GM19238 (cell line): ENCODE data around the gene MADCAM1.

Experiments used
- DNase-seq: peaks from one replicate; pipeline ENCODE4 v3.0.0; 2011; ENCODE audit warnings: low spot score; ENCODE audit not compliant: insufficient read length

The MADCAM1 gene

DNA sequence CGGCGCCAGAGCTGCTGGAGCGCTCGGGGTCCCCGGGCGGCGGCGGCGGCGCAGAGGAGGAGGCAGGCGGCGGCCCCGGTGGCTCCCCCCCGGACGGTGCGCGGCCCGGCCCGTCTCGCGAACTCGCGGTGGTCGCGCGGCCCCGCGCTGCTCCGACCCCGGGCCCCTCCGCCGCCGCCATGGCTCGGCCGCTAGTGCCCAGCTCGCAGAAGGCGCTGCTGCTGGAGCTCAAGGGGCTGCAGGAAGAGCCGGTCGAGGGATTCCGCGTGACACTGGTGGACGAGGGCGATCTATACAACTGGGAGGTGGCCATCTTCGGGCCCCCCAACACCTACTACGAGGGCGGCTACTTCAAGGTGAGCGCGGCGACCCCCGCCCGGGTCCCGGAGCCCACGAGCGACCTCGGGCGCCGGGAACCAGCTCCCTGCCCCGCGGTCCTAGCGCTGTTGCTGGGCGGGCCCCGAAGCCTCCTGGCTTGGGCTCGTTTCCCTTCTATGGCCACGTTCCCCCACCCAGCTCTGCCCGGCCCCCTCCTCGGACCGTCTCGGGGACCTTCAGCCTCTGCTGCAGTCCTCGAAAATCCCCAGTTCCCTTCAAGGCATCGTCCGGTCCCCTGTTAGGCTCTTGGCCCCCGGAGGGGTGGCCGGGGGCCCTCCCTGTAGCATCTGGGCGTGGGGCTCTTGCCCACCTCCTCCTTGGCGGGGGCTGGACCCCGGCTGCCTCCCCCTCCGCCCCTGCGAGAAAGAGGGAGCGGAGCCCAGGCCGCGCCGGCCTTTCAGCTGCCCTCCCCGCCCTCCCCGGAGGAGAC, 35.7 kb downstream of the MADCAM1 start, which contains the start of gene CDC34:
CDC34 (plus strand) TSS at position 8 of the 808 bp plus-strand sequence; CDS start at position 180, 172 bp downstream.
- DNase-seq = peak; percentile 65

DNA sequence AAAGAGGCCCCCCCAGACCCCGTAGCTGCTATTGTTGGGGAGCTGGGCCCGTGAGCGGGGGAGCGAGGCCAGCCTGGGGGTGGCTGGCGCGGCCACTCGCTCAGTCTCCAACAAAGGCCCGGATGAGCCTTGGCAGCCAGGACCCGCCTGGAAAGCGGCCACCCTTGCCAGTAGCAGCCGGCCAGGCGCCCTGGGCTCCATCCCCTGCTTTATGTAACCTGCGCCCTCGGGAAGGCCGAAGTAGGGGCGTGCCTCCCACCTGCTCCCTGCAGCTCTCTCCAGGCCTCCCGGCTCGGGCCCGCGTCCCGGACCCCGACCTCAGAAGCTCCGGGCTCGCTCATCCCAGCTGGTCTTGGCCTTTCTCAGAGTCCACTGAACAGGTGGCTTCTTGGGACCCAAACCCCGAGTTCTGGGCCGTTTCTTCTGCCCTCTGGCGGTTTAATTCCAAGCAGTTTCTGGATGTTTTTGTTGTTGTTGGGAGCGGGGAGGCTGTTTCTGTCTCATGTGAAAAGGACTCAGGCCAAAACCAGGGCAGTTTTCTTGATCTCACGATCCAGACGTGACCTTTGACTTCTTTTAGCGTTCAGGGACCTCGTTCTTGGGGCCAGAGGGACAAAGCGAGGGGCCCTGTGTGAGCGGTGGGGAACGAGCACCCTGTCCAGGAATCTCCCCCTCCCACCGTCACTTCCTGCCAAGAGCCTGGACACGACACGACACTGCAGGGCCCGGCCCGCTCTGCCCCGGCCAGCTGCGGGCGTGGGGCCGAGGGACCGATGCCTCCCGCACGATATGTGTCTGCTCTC, 36.5 kb downstream of the MADCAM1 start:
- peak; percentile 54 for DNase-seq

DNA sequence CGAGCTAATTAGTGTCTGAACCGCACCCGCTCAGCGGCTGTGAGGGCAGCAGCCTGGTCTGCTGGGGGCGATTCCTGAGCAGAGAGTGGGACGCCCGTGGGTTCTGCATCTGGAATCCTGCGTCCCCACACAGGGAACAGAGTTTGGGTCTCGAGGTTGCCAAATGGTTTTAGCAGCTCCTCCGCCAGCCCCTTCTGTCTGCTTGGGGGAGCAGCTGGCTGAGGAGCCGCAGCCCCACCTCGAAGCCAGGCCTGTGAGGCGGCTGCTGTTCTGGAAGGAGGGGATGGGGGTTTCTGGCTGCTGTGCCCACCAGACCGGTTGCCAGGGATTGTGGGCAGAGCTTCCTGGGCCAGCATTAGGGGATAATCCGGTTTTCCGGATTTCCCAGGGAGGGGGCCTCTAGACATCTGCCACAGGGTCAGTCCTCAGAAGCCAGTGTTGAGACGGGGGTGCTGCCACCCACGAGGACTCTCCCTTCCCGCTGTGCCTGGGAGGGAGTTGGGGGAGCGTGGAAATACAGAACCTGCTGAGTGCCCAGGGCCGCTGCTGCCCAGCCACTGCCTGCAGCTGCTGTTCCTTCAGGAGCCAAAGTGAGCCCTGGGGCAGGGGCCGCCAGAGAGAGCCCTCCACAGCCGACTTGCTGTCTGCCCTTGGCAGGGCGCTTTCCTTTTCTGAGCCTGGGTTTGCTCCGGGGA, 37.2 kb downstream of the MADCAM1 start:
- DNase-seq = no peak

DNA sequence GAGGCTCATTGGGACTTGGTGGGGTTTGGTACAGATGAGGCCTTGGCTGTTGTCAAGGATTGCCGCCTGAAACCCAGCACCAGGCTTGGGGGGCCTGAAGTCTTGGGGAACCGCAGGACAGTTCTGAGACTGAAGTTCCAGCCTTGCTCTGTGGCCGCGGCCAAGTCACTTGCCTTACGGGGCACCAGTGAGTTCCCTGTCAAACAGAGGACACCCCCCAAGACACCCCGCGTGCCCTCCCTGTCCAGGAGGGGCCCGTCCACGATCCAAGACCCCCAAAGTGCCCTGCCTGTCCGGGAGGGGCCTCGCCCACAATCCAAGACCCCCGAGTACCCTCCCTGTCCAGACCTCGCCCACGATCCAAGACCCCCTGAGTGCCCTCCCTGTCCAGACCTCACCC, 37.8 kb downstream of the MADCAM1 start:
- no peak for DNase-seq

DNA sequence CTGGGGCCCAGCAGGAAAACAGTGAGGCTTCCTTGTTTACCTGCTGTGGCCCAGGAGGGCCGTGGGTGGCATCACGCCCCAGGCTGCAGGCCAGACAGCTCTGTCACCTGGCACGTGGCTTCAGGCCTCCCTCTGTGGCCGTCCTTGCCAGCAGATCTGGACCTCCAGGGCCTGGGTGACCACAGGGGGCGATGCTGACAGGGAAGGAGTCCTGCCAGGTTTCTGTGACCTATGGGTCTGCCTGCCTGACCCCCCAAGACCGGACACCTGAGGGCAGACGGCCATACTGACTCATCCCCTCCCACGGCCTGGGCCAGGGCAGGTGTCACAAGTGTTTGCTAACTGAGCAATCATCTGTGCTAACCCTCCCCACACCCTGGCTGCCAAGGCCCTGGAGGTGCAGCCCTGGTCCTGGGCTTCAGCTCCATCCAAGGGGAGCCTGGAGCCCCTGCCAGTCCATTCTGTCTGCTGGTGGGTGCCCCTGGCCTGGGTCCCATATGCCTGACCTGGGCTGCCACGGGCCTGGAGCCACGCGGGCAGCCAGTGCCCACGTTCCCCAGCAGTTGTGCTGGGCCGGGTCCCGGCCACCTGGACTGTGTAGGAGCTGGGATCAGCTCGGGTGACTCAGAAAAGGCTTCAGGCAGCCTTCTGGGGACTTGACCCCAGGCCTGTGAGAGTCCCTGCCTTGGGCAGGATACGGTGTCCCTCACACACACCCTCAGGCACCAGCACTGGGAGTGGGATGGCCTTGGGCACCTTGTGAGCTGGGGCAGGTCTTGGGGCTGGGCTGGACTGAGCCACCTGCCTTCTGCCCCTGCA, 38.9 kb downstream of the MADCAM1 start:
- DNase-seq = no peak

DNA sequence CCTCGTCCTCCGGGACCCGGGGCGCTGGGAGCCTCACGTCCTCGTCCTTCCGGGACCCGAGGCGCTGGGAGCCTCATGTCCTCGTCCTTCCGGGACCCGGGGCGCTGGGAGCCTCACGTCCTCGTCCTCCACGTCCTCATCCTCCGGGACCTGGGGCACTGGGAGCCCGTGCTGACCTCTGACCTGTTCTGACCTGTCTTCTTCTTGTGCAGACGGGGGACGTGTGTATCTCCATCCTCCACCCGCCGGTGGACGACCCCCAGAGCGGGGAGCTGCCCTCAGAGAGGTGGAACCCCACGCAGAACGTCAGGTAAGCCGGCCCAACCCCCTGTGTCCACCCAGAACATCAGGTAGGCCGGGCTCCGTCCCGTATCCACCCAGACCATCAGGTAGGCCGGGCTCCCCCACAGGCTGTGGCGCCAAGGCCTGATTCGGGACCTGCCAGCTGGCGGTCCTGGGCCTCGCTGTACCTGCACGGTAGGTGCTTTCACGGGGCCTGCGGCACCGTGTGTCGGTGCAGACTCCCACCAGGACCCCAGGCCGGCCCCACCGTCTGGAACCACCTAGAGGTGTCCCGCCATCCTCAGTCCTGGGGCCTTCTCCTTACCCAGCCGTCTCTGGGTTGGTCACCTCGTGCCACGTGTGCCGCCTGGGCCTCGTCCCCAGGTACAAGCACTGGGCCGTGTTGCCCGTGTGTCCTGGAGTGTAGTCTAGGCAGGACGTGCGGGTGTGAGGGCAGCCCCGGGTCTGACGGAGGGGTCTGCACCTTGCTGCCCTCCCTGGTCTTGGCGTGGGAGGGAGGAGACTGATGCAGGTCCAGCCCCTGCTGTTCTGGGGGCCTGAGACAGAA, 40.0 kb downstream of the MADCAM1 start:
- DNase-seq = no peak

DNA sequence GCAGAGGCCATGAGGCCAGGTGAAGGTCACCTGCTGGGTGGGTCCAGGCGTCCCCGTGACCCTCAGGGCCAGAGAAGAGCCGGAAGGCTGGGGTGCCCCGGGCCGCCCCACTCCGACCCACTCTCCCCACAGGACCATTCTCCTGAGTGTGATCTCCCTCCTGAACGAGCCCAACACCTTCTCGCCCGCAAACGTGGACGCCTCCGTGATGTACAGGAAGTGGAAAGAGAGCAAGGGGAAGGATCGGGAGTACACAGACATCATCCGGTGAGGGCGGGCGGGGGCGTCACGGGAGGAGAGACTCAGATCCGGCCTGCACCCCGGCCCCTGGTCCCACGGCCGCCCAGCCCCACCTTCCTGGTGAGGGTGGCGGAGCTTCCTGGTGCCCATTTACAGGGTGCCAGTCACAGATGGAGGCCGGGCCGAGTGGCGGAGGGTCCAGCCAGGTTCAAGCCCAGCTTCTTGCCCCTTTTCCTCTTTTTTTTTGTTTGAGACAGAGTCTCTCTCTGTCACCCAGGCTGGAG, 40.7 kb downstream of the MADCAM1 start:
- no peak for DNase-seq

DNA sequence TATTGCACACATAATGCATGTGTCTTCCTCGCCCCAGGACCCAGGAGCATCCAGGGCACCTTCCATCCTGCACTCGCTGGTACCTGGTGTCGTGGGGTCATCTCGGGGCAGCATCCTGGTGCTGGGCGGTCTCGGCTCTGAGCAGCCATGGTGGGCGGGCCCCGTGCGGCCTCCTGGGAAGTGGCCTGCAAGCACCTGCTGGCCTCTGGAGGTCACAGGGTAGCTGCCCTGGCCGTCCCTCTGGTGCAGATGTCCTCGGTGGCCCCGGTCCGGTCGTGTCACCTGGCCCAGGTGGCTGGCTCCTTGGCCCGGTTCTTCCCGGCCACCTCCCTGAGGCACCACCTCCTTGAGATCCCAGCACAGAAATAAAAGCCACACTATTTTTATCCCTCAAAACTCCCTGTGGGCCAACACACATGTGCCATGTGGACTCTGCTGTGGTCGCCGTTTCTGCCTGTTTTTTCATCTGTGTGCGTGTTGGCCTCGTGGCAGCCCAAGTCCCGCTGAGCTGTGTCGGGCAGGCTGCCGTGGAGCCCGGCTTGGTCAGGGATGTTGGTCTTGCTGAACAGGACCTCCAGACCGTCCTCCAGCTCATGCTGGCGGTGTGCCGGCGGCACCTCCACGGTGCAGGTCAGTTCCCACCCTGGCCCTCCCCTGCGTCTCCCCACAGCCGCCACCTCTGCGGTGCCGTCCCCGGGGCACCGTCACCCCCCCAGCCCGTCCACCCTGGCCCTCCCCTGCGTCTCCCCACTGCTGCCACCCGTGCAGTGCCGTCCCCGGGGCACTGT, 42.5 kb downstream of the MADCAM1 start:
- no peak for DNase-seq

DNA sequence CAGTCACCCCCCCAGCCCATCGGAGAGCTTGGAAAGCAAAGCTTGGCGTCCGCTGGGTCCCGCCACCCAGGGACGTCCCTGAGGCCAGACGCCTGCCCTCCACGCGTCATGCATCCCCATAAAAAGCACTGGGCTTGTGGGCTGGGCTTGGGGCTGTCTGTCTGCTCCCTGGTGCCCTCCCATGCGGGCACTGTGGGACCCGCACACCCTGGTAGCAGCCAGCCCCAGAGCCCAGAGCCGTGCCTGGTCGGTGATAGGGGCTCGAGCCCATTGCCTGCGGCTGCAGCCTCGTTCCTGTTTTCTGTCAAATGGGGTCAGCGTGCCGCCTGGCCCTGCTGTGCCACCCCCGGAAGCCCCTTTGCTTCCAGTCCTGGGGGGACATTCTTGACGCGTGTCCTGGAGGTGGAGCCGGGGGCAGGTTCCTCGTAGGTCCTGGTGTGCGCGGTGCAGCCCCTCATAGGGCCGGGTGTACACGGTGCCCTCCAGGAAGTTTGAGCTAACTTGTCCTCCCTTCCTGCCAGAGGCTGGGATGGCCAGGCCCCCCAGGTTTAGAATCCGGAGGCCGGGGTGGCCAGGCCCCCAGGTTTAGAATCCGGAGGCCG, 43.2 kb downstream of the MADCAM1 start:
- DNase-seq = no peak

DNA sequence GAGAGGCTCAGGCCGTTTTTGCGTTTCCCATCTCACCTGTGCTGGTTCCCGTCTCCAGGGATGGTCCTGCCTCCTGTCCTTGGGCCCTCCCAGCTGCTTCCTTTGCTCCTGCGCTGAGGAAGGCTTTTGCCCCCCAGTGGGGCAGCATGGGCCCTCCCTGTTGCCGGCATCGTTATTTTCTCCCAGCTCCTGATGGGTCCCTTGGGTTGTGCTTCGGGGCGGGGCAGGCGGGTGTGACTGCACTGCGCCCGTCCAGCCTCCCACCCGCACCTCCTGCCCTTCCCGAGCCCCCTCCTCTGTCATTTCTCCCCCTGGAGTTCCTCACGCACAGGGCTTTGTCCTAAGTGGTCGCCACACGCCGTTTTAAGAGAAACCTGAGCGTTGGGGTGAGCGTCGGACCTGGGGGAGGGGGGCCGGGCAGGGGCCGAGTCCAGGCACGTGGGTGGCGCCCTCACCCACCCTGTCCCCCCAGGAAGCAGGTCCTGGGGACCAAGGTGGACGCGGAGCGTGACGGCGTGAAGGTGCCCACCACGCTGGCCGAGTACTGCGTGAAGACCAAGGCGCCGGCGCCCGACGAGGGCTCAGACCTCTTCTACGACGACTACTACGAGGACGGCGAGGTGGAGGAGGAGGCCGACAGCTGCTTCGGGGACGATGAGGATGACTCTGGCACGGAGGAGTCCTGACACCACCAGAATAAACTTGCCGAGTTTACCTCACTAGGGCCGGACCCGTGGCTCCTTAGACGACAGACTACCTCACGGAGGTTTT, 44.8 kb downstream of the MADCAM1 start:
- no peak for DNase-seq

DNA sequence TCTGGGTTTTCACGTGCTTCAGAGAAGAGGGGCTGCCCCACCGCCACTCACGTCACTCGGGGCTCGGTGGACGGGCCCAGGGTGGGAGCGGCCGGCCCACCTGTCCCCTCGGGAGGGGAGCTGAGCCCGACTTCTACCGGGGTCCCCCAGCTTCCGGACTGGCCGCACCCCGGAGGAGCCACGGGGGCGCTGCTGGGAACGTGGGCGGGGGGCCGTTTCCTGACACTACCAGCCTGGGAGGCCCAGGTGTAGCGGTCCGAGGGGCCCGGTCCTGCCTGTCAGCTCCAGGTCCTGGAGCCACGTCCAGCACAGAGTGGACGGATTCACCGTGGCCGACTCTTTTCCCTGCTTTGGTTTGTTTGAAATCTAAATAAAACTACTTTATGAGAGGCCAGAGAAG, 45.4 kb downstream of the MADCAM1 start:
- DNase-seq = no peak

DNA sequence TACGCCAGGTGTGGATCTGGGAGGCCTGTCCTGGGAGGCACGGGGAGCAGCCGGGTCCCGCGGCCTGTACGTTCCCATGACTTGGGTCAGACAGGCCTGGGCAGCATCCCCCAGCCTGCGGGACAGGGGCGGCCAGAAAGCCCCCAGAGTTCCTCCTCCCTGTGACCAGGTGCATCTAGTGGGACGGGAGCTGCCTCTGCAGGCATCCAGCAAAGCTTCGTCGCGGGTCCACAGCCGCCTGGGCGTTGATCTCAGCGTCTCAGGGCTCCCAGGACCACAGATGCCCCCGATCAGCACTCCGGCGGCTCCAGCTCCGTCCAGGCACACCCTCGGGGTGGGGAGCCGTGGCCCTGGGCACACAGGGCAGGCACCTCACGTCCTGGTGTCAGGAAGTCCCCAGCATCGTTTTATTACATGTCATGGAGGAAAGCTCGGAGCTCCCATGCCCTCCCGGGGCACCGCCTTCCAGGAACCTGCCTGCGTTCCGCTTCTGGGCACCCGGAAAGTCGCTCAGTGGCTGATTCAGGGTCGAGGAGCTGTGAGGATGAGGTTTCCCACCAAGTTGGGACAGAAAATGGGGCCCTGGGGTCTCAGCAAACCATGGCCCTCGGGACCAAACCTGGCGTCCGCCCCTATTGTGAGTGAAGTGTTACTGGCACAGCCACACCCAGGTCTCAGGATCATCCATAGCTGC, 46.0 kb downstream of the MADCAM1 start:
- no peak for DNase-seq

DNA sequence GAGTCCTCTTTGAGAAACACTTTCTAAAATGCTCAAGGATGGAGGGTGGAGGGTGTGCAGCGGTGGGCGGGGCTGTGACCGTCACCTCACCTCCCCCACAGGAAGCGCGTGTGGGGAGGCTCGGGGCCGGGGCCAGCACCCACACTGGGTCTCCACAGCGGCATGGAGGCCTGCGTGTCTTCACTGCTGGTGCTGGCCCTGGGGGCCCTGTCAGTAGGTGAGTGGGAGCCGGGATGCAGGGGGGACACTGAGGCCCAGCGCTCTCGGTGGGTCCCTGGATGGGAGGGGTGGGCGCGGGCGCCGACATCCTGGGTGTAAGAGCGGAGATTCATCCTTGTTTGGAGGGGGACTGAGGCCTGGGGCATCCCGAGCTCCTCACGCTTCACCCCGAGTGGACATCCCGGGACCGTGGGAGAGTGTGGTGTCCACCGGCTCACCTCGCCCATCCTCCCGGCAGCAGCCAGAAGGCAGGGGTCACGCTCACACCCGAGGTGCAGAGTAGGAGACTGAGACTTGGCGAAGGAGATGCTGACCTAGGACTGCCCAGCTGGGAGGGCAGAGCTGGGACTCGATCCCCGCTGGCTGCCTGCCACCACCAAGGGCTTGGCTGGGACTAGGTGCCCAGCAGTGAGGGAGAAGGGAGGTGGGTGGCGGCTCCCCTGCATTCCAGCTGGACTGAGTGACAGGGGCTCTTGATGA, 47.8 kb downstream of the MADCAM1 start, which contains the start of gene GZMM:
GZMM (plus strand) TSS at position 144 of the 699 bp plus-strand sequence; CDS start at position 163, 19 bp downstream.
- no peak for DNase-seq

DNA sequence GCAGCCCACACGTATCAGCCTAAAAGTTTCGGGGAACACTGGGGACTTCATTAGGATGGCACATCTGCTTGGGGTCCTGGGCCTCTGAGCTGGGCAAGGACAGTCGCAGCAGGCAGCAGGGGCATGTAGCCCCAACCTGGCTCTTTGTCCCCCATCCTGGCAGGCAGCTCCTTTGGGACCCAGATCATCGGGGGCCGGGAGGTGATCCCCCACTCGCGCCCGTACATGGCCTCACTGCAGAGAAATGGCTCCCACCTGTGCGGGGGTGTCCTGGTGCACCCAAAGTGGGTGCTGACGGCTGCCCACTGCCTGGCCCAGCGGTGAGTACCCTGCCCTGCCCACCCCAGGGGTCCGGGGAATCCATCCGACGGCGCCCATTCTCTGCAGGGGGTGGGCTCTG, 50.8 kb downstream of the MADCAM1 start:
- DNase-seq = no peak

DNA sequence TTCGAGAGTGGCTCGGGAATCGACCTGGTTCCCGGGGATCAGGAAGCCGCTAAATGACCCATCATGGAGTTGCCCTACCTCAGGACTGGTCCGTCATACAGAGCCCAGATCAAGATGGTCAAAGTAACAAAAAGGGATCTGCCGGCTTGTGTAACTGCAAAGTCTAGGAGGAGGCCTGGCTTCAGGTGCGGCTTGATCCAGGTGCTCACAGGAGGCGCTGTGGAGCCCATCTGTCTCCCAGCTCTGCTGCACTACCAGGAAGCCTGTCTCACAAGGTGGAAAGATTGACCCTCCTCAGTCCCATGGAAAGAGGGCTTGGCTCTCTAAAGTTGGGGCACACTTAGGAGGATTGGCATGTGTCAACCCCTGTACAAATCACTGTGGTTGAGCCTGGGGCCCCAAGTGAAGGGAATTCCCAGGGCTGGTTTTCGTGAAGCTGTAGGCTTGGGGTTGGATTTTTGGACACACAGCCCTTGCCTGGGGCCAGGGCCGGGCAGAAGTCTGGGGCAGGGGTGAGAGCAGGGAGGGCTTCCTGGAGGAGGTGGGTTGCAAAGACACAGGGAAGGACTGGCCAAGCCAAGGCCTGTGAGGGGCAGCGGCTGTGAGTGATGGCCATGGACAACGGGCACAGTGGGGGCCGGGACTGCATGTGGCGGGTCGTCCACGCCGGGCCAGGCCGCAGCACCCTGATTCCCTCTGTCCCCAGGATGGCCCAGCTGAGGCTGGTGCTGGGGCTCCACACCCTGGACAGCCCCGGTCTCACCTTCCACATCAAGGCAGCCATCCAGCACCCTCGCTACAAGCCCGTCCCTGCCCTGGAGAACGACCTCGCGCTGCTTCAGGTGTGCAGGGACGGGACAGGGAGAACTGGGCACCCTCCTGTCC, 51.8 kb downstream of the MADCAM1 start:
- DNase-seq = no peak
